HepG2 (cell line): ENCODE results near the gene UNC13D. TPM values are rescaled to one million over a fixed set of nuclear protein-coding genes. Genes with fewer than 3 reads are reported as not detected.

Experiments
- CBX5 ChIP-seq: sonication (generic); formaldehyde crosslinking; IDR thresholded peaks from 2 replicates; pipeline ENCODE4 v1.4.0; 2020; ENCODE audit warnings: missing genetic modification reagents, borderline replicate concordance
- DNMT3B ChIP-seq: conservative IDR thresholded peaks from 2 replicates; pipeline ENCODE4 v1.6.1; 2016; ENCODE audit warnings: missing biosample characterization, control low read depth
- HHEX ChIP-seq: IDR thresholded peaks from 2 replicates; pipeline ENCODE4 v1.6.1; 2016; ENCODE audit warnings: control low read depth
- MBD4 ChIP-seq: IDR thresholded peaks from 2 replicates; pipeline ENCODE4 v1.6.1; 2012; ENCODE audit warnings: low read length, inconsistent platforms, borderline replicate concordance
- PPARG ChIP-seq: conservative IDR thresholded peaks from 2 replicates; pipeline ENCODE4 v1.6.1; 2016; ENCODE audit warnings: missing biosample characterization, missing genetic modification reagents
- PRPF4 ChIP-seq: fragments of 200-400 bp; formaldehyde crosslinking; IDR thresholded peaks from 2 replicates; pipeline ENCODE4 v1.6.1; 2016; ENCODE audit warnings: low read length, low read depth; ENCODE audit not compliant: poor library complexity, severe bottlenecking
- SIX1 ChIP-seq: sonication (generic); formaldehyde crosslinking; IDR thresholded peaks from 2 replicates; pipeline ENCODE4 v1.4.0; 2020; ENCODE audit warnings: missing genetic modification reagents, borderline replicate concordance
- TIGD3 ChIP-seq: sonication (generic); formaldehyde crosslinking; IDR thresholded peaks from 2 replicates; pipeline ENCODE4 v1.5.1; 2020; ENCODE audit warnings: mild to moderate bottlenecking, missing genetic modification reagents, borderline replicate concordance
- TOE1 ChIP-seq: sonication (generic); formaldehyde crosslinking; IDR thresholded peaks from 2 replicates; pipeline ENCODE4 v1.4.0; 2020; ENCODE audit warnings: mild to moderate bottlenecking, missing genetic modification reagents
- XBP1 ChIP-seq: sonication (generic); formaldehyde crosslinking; IDR thresholded peaks from 2 replicates; pipeline ENCODE4 v1.5.0; 2020; ENCODE audit warnings: missing genetic modification reagents
- ZFP36L1 ChIP-seq: sonication (generic); formaldehyde crosslinking; IDR thresholded peaks from 2 replicates; pipeline ENCODE4 v1.8.0; 2022; ENCODE audit warnings: mild to moderate bottlenecking, missing genetic modification reagents, moderate library complexity
- ZFP90 ChIP-seq: sonication (generic); formaldehyde crosslinking; IDR thresholded peaks from 2 replicates; pipeline ENCODE4 v1.8.0; 2022; ENCODE audit warnings: missing genetic modification reagents, mild to moderate bottlenecking, inconsistent platforms, borderline replicate concordance
- ZNF12 ChIP-seq: sonication (generic); formaldehyde crosslinking; IDR thresholded peaks from 2 replicates; pipeline ENCODE4 v1.5.0; 2020; ENCODE audit warnings: missing genetic modification reagents
- ZNF235 ChIP-seq: sonication (generic); formaldehyde crosslinking; IDR thresholded peaks from 2 replicates; pipeline ENCODE4 v1.8.1; 2023; ENCODE audit warnings: mild to moderate bottlenecking, missing genetic modification reagents, borderline replicate concordance
- ZNF256 ChIP-seq: sonication (generic); formaldehyde crosslinking; conservative IDR thresholded peaks from 2 replicates; pipeline ENCODE4 v1.4.0; 2020; ENCODE audit warnings: missing genetic modification reagents
- ZNF33B ChIP-seq: sonication (generic); formaldehyde crosslinking; IDR thresholded peaks from 2 replicates; pipeline ENCODE4 v1.5.1; 2020; ENCODE audit warnings: mild to moderate bottlenecking, missing genetic modification reagents
- ZNF34 ChIP-seq: sonication (generic); formaldehyde crosslinking; IDR thresholded peaks from 2 replicates; pipeline ENCODE4 v1.4.0; 2020; ENCODE audit warnings: mild to moderate bottlenecking, missing genetic modification reagents, borderline replicate concordance
- ZNF343 ChIP-seq: sonication (generic); formaldehyde crosslinking; IDR thresholded peaks from 2 replicates; pipeline ENCODE4 v1.4.0; 2020; ENCODE audit warnings: mild to moderate bottlenecking, missing genetic modification reagents
- ZNF383 ChIP-seq: sonication (generic); formaldehyde crosslinking; IDR thresholded peaks from 2 replicates; pipeline ENCODE4 v1.4.0; 2020; ENCODE audit warnings: missing genetic modification reagents, mild to moderate bottlenecking, borderline replicate concordance
- ZNF549 ChIP-seq: sonication (generic); formaldehyde crosslinking; IDR thresholded peaks from 2 replicates; pipeline ENCODE4 v1.5.0; 2020; ENCODE audit warnings: missing genetic modification reagents
- ZNF605 ChIP-seq: sonication (generic); formaldehyde crosslinking; IDR thresholded peaks from 2 replicates; pipeline ENCODE4 v1.8.0; 2022; ENCODE audit warnings: mild to moderate bottlenecking, missing genetic modification reagents
- ZNF792 ChIP-seq: IDR thresholded peaks from 2 replicates; pipeline ENCODE4 v1.6.1; 2016
- ZNF839 ChIP-seq: sonication (generic); formaldehyde crosslinking; IDR thresholded peaks from 2 replicates; pipeline ENCODE4 v1.4.0; 2020; ENCODE audit warnings: missing genetic modification reagents, mild to moderate bottlenecking, borderline replicate concordance
- ZNF850 ChIP-seq: sonication (generic); formaldehyde crosslinking; conservative IDR thresholded peaks from 2 replicates; pipeline ENCODE4 v1.9.0; 2021; ENCODE audit warnings: mild to moderate bottlenecking, missing genetic modification reagents
- polyA plus RNA-seq, 8 experiments: library from polyadenylated mRNA; depleted of rRNA in 3 of 8; stranded (reverse) in 7 of 8; unstranded in 1 of 8; fragments of >200 nt; fragmentation: Illumina TruSeq in 4 of 8; extraction: Trizol in 4 of 8; gene quantifications; 2 replicates each; pipeline versions ENCODE4 v1.2.1 to v1.2.3, GENCODE V29; 2011 to 2016; ENCODE audit warnings: low read depth in 4 of 8, missing spikeins in 1 of 8, mixed read lengths in 1 of 8; ENCODE audit not compliant: insufficient read depth in 1 of 8
- total RNA-seq, 5 experiments: library from RNA; depleted of rRNA; stranded (reverse); fragments of >200 nt; fragmentation: Illumina TruSeq; extraction: Trizol; gene quantifications; 2 replicates each; pipeline ENCODE4 v1.2.3, GENCODE V29; 2016; ENCODE audit warnings: low read depth in 1 of 5
- TF ChIP-seq, protein P1 (sequence below): sonication (generic); formaldehyde crosslinking; IDR thresholded peaks from 2 replicates; pipeline ENCODE4 v1.5.0; 2020; ENCODE audit warnings: missing genetic modification reagents
- TF ChIP-seq, protein P2 (sequence below): sonication (generic); formaldehyde crosslinking; IDR thresholded peaks from 2 replicates; pipeline ENCODE4 v1.4.0; 2020; ENCODE audit warnings: mild to moderate bottlenecking, missing genetic modification reagents
- TF ChIP-seq, protein P3 (sequence below): IDR thresholded peaks from 2 replicates; pipeline ENCODE4 v1.6.1; 2018; ENCODE audit warnings: missing genetic modification reagents

UNC13D gene
- total and polyA plus RNA-seq, 2 of the 13 experiments (the other 11 are each of a cell fraction or from before 2014, with no cell fraction given), result 29.7 to 42.7 TPM

DNA sequence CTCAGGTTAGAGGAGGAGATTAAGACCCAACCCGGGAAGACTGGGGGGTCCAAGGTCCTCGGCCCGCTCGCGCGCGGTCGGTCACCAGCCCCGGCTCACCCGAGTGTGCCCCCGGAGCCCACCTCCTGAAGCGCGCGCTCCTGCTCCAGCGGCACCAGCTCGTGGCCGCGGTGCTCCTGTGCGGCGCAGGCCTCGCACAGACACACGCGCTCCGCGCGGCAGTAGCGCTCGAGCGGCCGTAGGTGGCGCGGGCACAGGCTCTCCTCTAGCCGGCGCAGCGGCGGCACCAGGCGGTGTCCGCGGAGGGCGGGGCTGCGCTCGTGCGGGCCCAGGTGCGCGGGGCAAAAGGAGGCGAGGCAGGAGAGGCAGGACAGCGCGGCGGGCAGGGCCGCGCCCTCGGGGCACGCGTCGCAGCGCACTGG lies 33.6 kb upstream of the UNC13D start (continued):
- no peak for TF ChIP-seq ZNF839
- TF ChIP-seq XBP1 (CRISPR knock-in tag), result no peak
- TF ChIP-seq TIGD3, result no peak
- TF ChIP-seq ZFP90 (CRISPR knock-in tag), result peak; percentile 52; the same call in 1 of the 2 replicates
- no peak for TF ChIP-seq MBD4
- TF ChIP-seq ZNF343, result peak; percentile 8; the same call in 1 of the 2 replicates
- TF ChIP-seq ZNF12 (CRISPR knock-in tag), result no peak; the same call in 1 of the 2 replicates
- TF ChIP-seq, protein P1, sequence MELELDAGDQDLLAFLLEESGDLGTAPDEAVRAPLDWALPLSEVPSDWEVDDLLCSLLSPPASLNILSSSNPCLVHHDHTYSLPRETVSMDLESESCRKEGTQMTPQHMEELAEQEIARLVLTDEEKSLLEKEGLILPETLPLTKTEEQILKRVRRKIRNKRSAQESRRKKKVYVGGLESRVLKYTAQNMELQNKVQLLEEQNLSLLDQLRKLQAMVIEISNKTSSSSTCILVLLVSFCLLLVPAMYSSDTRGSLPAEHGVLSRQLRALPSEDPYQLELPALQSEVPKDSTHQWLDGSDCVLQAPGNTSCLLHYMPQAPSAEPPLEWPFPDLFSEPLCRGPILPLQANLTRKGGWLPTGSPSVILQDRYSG (CRISPR knock-in tag), result peak; percentile 75
- no peak for TF ChIP-seq PRPF4
- TF ChIP-seq TOE1 (CRISPR knock-in tag), result no peak; the same call in 1 of the 2 replicates
- TF ChIP-seq ZNF549 (CRISPR knock-in tag), result peak; percentile 87; the same call in 1 of the 2 replicates
- TF ChIP-seq PPARG (CRISPR knock-in tag), result no peak
- TF ChIP-seq HHEX (CRISPR knock-in tag), result no peak
- TF ChIP-seq ZNF383 (CRISPR knock-in tag), result peak; percentile 81; the same call in 1 of the 2 replicates
- no peak for TF ChIP-seq SIX1 (CRISPR knock-in tag)
- TF ChIP-seq ZNF33B (CRISPR knock-in tag), result peak; percentile 10
- no peak; the same call in 1 of the 2 replicates for TF ChIP-seq ZNF256 (CRISPR knock-in tag)
- no peak; the same call in 1 of the 2 replicates for TF ChIP-seq CBX5 (CRISPR knock-in tag)
- peak; percentile 69; the same call in 1 of the 2 replicates for TF ChIP-seq ZNF235 (CRISPR knock-in tag)
- TF ChIP-seq ZNF605 (CRISPR knock-in tag), result no peak
- TF ChIP-seq, protein P2, sequence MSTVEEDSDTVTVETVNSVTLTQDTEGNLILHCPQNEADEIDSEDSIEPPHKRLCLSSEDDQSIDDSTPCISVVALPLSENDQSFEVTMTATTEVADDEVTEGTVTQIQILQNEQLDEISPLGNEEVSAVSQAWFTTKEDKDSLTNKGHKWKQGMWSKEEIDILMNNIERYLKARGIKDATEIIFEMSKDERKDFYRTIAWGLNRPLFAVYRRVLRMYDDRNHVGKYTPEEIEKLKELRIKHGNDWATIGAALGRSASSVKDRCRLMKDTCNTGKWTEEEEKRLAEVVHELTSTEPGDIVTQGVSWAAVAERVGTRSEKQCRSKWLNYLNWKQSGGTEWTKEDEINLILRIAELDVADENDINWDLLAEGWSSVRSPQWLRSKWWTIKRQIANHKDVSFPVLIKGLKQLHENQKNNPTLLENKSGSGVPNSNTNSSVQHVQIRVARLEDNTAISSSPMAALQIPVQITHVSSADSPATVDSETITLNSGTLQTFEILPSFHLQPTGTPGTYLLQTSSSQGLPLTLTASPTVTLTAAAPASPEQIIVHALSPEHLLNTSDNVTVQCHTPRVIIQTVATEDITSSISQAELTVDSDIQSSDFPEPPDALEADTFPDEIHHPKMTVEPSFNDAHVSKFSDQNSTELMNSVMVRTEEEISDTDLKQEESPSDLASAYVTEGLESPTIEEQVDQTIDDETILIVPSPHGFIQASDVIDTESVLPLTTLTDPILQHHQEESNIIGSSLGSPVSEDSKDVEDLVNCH (CRISPR knock-in tag), result no peak
- TF ChIP-seq ZNF34 (CRISPR knock-in tag), result no peak; the same call in 1 of the 2 replicates
- TF ChIP-seq, protein P3, sequence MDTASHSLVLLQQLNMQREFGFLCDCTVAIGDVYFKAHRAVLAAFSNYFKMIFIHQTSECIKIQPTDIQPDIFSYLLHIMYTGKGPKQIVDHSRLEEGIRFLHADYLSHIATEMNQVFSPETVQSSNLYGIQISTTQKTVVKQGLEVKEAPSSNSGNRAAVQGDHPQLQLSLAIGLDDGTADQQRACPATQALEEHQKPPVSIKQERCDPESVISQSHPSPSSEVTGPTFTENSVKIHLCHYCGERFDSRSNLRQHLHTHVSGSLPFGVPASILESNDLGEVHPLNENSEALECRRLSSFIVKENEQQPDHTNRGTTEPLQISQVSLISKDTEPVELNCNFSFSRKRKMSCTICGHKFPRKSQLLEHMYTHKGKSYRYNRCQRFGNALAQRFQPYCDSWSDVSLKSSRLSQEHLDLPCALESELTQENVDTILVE (CRISPR knock-in tag), result 0 out of 2 replicates have a peak, but pooled peaks have one; percentile 7
- no peak; the same call in 1 of the 2 replicates for TF ChIP-seq ZFP36L1 (CRISPR knock-in tag)
- no peak for TF ChIP-seq ZNF850 (CRISPR knock-in tag)
- TF ChIP-seq ZNF792 (CRISPR knock-in tag), result no peak; the same call in 1 of the 2 replicates
- TF ChIP-seq DNMT3B (CRISPR knock-in tag), result no peak
